Measurements from ENCODE around the gene PLEKHM1. TPM values are rescaled to one million over a fixed set of nuclear protein-coding genes. Genes with fewer than 3 reads are reported as not detected.

PLEKHM1 gene
- polyA plus RNA-seq, 3 donors: 12.8 to 41.5 (median 15.0) TPM

DNA sequence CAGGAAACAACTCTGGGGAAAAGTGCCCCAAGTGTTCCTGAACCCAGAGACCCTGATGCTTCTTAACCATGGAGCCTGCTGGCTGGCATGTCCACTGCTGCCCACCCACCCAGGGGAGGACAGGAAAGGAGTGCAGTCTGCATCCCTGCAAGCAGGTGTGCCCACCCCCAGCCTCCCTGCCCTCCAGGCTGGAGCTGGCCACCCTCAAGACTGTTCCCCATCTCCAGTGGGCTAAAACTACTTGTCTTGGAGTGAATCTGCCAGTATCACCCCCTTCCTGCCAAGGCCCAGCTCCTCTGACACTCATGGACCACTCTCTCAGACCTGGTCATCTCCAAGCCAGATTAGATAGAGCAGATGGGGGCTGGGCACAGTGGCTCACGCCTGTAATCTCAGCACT is 87.6 kb downstream of the PLEKHM1 start:
- Mint-ChIP-seq H3K4me1 (peaks cover 25% of the 10 kb centered on the region), H3K27ac (peak overlapping the region in 3 of 7 donors; percentile 14 to 70 (median 68)), H3K27me3 (ENCODE audit: low read depth in 3 of 3) (no peaks in the 10 kb centered on the region), H3K9me3 (no peaks in the 10 kb centered on the region), H3K4me3 (no peak overlapping the region), H3K36me3 (peaks cover 78 to 92% of the 10 kb centered on the region in 2 donors)
- H4K20me1 ChIP-seq (ENCODE audit: insufficient read depth, low read length): peaks cover 100% of the 10 kb centered on the region
- H3K4me3 ChIP-seq (replicated peaks in 1 of 3; ENCODE audit: low read depth in 2 of 3, low read length in 3 of 3): no peak overlapping the region
- H2AFZ ChIP-seq (ENCODE audit: insufficient read depth, low read depth, low read length, poor library complexity, severe bottlenecking): no peak overlapping the region
- no peaks in the 10 kb centered on the region for H3K27me3 ChIP-seq (ENCODE audit: control insufficient read depth in 2 of 2, insufficient read depth in 2 of 2, low read length in 2 of 2)
- no peaks in the 10 kb centered on the region for H3K9me3 ChIP-seq (replicated peaks in 1 of 2; ENCODE audit: control insufficient read depth in 1 of 2, insufficient read depth in 1 of 2, low read length in 2 of 2)
- peaks cover 81 to 82% of the 10 kb centered on the region in 2 donors for H3K36me3 ChIP-seq (replicated peaks in 1 of 2; ENCODE audit: control insufficient read depth in 1 of 2, insufficient read depth in 2 of 2, low read length in 2 of 2)
- DNase-seq: no peak
- TF ChIP-seq, protein P1, sequence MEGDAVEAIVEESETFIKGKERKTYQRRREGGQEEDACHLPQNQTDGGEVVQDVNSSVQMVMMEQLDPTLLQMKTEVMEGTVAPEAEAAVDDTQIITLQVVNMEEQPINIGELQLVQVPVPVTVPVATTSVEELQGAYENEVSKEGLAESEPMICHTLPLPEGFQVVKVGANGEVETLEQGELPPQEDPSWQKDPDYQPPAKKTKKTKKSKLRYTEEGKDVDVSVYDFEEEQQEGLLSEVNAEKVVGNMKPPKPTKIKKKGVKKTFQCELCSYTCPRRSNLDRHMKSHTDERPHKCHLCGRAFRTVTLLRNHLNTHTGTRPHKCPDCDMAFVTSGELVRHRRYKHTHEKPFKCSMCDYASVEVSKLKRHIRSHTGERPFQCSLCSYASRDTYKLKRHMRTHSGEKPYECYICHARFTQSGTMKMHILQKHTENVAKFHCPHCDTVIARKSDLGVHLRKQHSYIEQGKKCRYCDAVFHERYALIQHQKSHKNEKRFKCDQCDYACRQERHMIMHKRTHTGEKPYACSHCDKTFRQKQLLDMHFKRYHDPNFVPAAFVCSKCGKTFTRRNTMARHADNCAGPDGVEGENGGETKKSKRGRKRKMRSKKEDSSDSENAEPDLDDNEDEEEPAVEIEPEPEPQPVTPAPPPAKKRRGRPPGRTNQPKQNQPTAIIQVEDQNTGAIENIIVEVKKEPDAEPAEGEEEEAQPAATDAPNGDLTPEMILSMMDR (IDR thresholded peaks at IDR 0.05): no peak
- WGBS (ENCODE audit: insufficient coverage): 100% methylated on average over 1 of the region's 1 CpG
- peak overlapping the region in 1 of 2 donors; percentile 41 for H3K27ac ChIP-seq (ENCODE audit: low read depth in 1 of 2, low read length in 2 of 2)
- peaks cover 74% of the 10 kb centered on the region for H3K79me2 ChIP-seq (ENCODE audit: insufficient read depth, low read length)
- H3K4me1 ChIP-seq (ENCODE audit: control insufficient read depth in 1 of 2, insufficient read depth in 2 of 2, low read length in 2 of 2): peaks cover 24 to 25% of the 10 kb centered on the region in 2 donors
- intact Hi-C loops (cut with micrococcal nuclease): no loop called here
- no peak overlapping the region for H3K4me2 ChIP-seq (replicated peaks; ENCODE audit: extremely low read depth, low read length, poor library complexity, severe bottlenecking)
- H3K9ac ChIP-seq (ENCODE audit: insufficient read depth, low read length, poor library complexity, severe bottlenecking): no peak overlapping the region

GRCh38 chr17:45398800-45399199 is 91.7 kb downstream of the PLEKHM1 start:
- no peak for DNase-seq
- peaks cover 100% of the 10 kb centered on the region for H4K20me1 ChIP-seq (ENCODE audit: insufficient read depth, low read length)

More at GRCh38 chr17:45398800-45399199, 91.7 kb downstream of the PLEKHM1 start:
- WGBS (ENCODE audit: insufficient coverage): 82% methylated on average over 5 of the region's 5 CpGs
- peaks cover 84 to 95% of the 10 kb centered on the region in 2 donors for H3K36me3 Mint-ChIP-seq
- peaks cover 8% of the 10 kb centered on the region for H3K4me1 Mint-ChIP-seq
- no peak overlapping the region for H2AFZ ChIP-seq (ENCODE audit: insufficient read depth, low read depth, low read length, poor library complexity, severe bottlenecking)
- intact Hi-C loops (cut with micrococcal nuclease): loop anchor here in 1 of 2 donors (10.0 kb wide), 1 partner anchor 436 kb away; no protein-coding TSS in a partner anchor
- H3K4me3 Mint-ChIP-seq: no peak overlapping the region
- H3K9me3 ChIP-seq (replicated peaks in 1 of 2; ENCODE audit: control insufficient read depth in 1 of 2, insufficient read depth in 1 of 2, low read length in 2 of 2): no peaks in the 10 kb centered on the region
- no peaks in the 10 kb centered on the region for H3K27me3 Mint-ChIP-seq (ENCODE audit: low read depth in 3 of 3)
- H3K27me3 ChIP-seq (ENCODE audit: control insufficient read depth in 2 of 2, insufficient read depth in 2 of 2, low read length in 2 of 2): no peaks in the 10 kb centered on the region
- peak overlapping the region in 3 of 7 donors; percentile 47 to 72 (median 58) for H3K27ac Mint-ChIP-seq
- TF ChIP-seq, protein P1 (IDR thresholded peaks at IDR 0.05): no peak
- H3K9ac ChIP-seq (ENCODE audit: insufficient read depth, low read length, poor library complexity, severe bottlenecking): no peak overlapping the region
- no peak overlapping the region for H3K4me3 ChIP-seq (replicated peaks in 1 of 3; ENCODE audit: low read depth in 2 of 3, low read length in 3 of 3)
- no peak overlapping the region for H3K4me2 ChIP-seq (replicated peaks; ENCODE audit: extremely low read depth, low read length, poor library complexity, severe bottlenecking)
- H3K79me2 ChIP-seq (ENCODE audit: insufficient read depth, low read length): peaks cover 38% of the 10 kb centered on the region
- H3K9me3 Mint-ChIP-seq: no peaks in the 10 kb centered on the region
- H3K36me3 ChIP-seq (replicated peaks in 1 of 2; ENCODE audit: control insufficient read depth in 1 of 2, insufficient read depth in 2 of 2, low read length in 2 of 2): peaks cover 97 to 100% of the 10 kb centered on the region in 2 donors
- H3K27ac ChIP-seq (ENCODE audit: low read depth in 1 of 2, low read length in 2 of 2): no peak overlapping the region
- H3K4me1 ChIP-seq (ENCODE audit: control insufficient read depth in 1 of 2, insufficient read depth in 2 of 2, low read length in 2 of 2): peaks cover 0 to 10% of the 10 kb centered on the region in 2 donors

Measured in CD14-positive monocyte (primary cell).